ENCODE measurements around the gene UNC13D. TPM values are rescaled to one million over a fixed set of nuclear protein-coding genes. Genes with fewer than 3 reads are reported as not detected.

The UNC13D gene
- total and polyA plus RNA-seq, 9 of the 15 experiments (the other 6 are each of a cell fraction or from before 2014, with no cell fraction given) = 0.86 to 244 (median 69.2) TPM

DNA sequence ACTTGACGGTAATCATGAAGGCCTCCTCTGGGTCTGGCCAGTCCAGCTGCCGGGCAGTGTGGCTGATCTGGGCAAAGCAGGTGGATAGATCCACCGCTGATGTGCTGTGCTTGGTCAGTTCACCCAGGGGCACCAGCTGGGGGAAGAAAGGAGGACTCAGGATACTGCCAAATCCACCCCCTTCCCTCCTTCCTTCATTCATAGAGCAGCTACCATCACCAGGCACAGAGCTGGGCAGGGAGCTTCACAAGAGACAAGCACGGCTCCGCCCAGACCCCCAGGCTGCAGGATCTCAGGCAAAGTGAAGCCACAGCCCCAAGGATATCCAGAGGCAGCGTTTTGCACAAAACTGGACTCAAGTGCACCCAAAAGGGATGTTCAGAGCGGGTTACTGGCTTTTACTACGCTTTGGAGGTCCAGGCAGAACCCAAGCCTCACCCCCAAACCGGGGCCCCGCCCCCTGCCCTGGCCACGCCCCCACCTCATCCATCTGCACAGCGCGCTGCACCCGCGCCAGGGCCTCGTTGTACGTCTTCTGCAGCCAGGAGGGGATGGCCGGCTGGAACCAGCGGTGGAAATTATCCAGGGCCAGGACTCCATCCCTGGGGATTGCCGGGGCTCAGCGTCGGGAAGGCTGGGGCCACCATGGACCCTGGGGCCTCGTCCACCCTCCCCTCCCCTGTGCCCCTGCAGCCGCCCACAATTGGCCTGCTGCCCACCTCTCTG, 9.1 kb downstream of the UNC13D start (continued):
- no peak for TF ChIP-seq PYGO2 (tag; IDR thresholded peaks at IDR 0.05)

DNA sequence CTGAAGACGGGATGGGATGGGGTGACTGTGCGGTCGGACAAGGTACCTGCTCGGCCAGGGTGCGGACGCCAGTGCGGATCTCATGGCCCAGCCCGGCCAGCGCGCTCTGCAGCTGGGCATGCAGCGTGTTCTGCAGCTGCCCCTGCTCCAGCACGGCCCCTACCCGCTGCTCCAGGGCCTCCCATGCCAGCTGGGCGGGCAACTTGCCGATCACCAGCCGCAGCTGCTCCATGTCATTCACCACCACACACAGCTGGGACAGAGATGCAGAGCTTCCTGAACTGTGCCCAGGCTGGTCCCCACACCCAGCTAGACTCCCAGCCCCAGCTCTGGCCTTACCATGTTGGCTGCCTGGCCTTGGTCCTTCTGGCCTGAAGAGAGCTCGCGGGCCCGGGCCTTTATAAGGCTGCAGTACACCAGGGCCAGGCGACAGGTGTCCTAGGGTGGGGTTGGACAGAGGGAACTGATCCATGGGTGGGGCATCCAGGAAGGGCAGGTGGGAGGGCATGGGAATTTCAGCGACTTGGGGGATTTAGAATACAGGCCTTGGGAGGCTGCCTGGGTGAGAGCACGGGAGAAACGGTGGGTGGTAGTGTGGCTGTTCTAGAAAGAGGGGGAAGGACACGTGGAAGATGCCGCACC, 9.8 kb downstream of the UNC13D start:
- in situ Hi-C loops (cut with MboI) = no loop called here
- TF ChIP-seq KAT7 (CRISPR knock-in tag; IDR thresholded peaks at IDR 0.05; ENCODE audit: borderline replicate concordance) = no peak
- no peak for TF ChIP-seq OTX1 (CRISPR knock-in tag; IDR thresholded peaks at IDR 0.05)
- TF ChIP-seq RBM22 (IDR thresholded peaks at IDR 0.05; ENCODE audit: low read depth, low read length, poor library complexity, severe bottlenecking) = peak; percentile 49
- TF ChIP-seq RAD51 (IDR thresholded peaks at IDR 0.05; ENCODE audit: borderline replicate concordance, low read depth) = no peak
- peak; percentile 67 for TF ChIP-seq POLR2G (IDR thresholded peaks at IDR 0.05; ENCODE audit: low read depth, low read length)
- no peak for TF ChIP-seq KDM1A (IDR thresholded peaks at IDR 0.05)
- 0 out of 2 replicates have a peak, but pooled peaks have one; percentile 31 for TF ChIP-seq ZNF740 (CRISPR knock-in tag; IDR thresholded peaks at IDR 0.05)
- no peak for TF ChIP-seq ZNF740 (tag; IDR thresholded peaks at IDR 0.05)
- TF ChIP-seq RBFOX2 (IDR thresholded peaks at IDR 0.05; ENCODE audit: low read depth, low read length) = peak; percentile 75
- Histone ChIP-seq H3K4me2 (ENCODE audit: insufficient read depth, low read length) (no peak overlapping the region), H3K9ac (ENCODE audit: insufficient read depth in 1 of 2, low read depth in 2 of 2, low read length in 2 of 2) (peak overlapping the region in 1 of 2 experiments; percentile 56; a peak in 2 of 4 replicates), H3K27ac (ENCODE audit: extremely low read depth, low read depth, low read length) (no peak overlapping the region), H3K36me3 (ENCODE audit: control insufficient read depth, insufficient read depth, low read length) (peaks cover 90% of the 10 kb centered on the region; the same call in 2 of the 3 replicates), H4K20me1 (replicated peaks; ENCODE audit: control insufficient read depth, insufficient read depth, low read length) (0 out of 2 replicates have a peak, but pooled peaks cover 4% of the 10 kb centered on the region), H2AFZ (ENCODE audit: low read depth, low read length) (no peak overlapping the region), H3K27me3 (ENCODE audit: control insufficient read depth in 2 of 2, insufficient read depth in 2 of 2, low read length in 2 of 2) (no peaks in the 10 kb centered on the region), H3K4me1 (replicated peaks in 1 of 2; ENCODE audit: control insufficient read depth in 2 of 2, insufficient read depth in 2 of 2, low read length in 2 of 2) (peaks cover 0 to 54% of the 10 kb centered on the region in 2 experiments; a peak in 3 of 5 replicates), H3K4me3 (no peak overlapping the region), H3K79me2 (ENCODE audit: control insufficient read depth, insufficient read depth, low read length) (peaks cover 3% of the 10 kb centered on the region; the same call in 2 of the 3 replicates), H3K9me3 (replicated peaks; ENCODE audit: control insufficient read depth, insufficient read depth, low read depth, low read length) (no peaks in the 10 kb centered on the region), H3K9me1 (ENCODE audit: control insufficient read depth, insufficient read depth, low read length) (no peaks in the 10 kb centered on the region)
- POLR2A ChIA-PET = interaction anchor here (0.6 to 4.8 kb wide), 7 partner anchors 9 to 168 kb away, joined by 3 to 46 read pairs (median 6); partner anchors contain the start of gene UNC13D
- no peak for FAIRE-seq
- CTCF ChIA-PET (ENCODE audit: low intra/inter-chr PET ratio) = no interaction called here
- BruUV-seq (replicated peaks) = no TSS peak
- no peak for DNase-seq (ENCODE audit: extremely low read depth in 1 of 4, low spot score in 3 of 4)
- ATAC-seq = no peak
- intact Hi-C loops (cut with micrococcal nuclease) = no loop called here
- 91% methylated on average over 14 of the region's 25 CpGs for WGBS (ENCODE audit: insufficient coverage, low coverage, missing lambda C conversion rate)
